Adipocyte (in vitro differentiated cells): ENCODE data around the gene GALK2.

Experiments used
- DNase-seq: peaks from one replicate; pipeline ENCODE4 v3.0.0-alpha.2; 2015; ENCODE audit warnings: low read depth
- H3K27me3 ChIP-seq: replicated peaks from 2 replicates; pipeline ENCODE4 v1.7.0; 2013; ENCODE audit warnings: mild to moderate bottlenecking, low read length, moderate library complexity; ENCODE audit not compliant: control insufficient read depth, insufficient read depth
- H3K36me3 ChIP-seq: 2 replicates; pipeline ENCODE4 v1.7.0; 2013; ENCODE audit warnings: low read length, mild to moderate bottlenecking, moderate library complexity; ENCODE audit not compliant: control insufficient read depth, insufficient read depth, severe bottlenecking
- H3K4me1 ChIP-seq: 2 replicates; pipeline ENCODE4 v1.7.0; 2013; ENCODE audit warnings: mild to moderate bottlenecking, low read length, moderate library complexity; ENCODE audit not compliant: control insufficient read depth, insufficient read depth
- H3K4me3 ChIP-seq: 2 replicates; pipeline ENCODE4 v1.7.0; 2013; ENCODE audit warnings: mild to moderate bottlenecking, low read length, moderate library complexity
- H3K9ac ChIP-seq: 2 replicates; pipeline ENCODE4 v1.7.0; 2013; ENCODE audit warnings: mild to moderate bottlenecking, low read length, moderate library complexity
- H3K9me3 ChIP-seq: 2 replicates; pipeline ENCODE4 v1.7.0; 2013; ENCODE audit warnings: mild to moderate bottlenecking, low read length, moderate library complexity; ENCODE audit not compliant: control insufficient read depth

Gene GALK2

GRCh38 chr15:49145651-49146609 lies 24.1 kb upstream of the GALK2 start:
- Histone ChIP-seq H3K36me3 (peaks cover 44% of the 10 kb centered on the region), H3K9ac (peak overlapping the region; percentile 42), H3K4me3 (peak overlapping the region; percentile 29), H3K4me1 (peaks cover 52% of the 10 kb centered on the region), H3K27me3 (no peaks in the 10 kb centered on the region), H3K9me3 (no peaks in the 10 kb centered on the region)
- DNase-seq, result peak; percentile 89

GRCh38 chr15:49148298-49148697 lies 21.7 kb upstream of the GALK2 start:
- Histone ChIP-seq H3K9ac (no peak overlapping the region), H3K9me3 (no peaks in the 10 kb centered on the region), H3K4me1 (peaks cover 63% of the 10 kb centered on the region), H3K4me3 (no peak overlapping the region), H3K36me3 (peaks cover 21% of the 10 kb centered on the region), H3K27me3 (no peaks in the 10 kb centered on the region)
- DNase-seq, result no peak

- Histone ChIP-seq H3K9me3 (no peaks in the 10 kb centered on the region), H3K36me3 (peaks cover 16% of the 10 kb centered on the region), H3K4me1 (peaks cover 67% of the 10 kb centered on the region)
Observed at GRCh38 chr15:49148727-49149126, 21.3 kb upstream of the GALK2 start.

GRCh38 chr15:49151831-49152230 lies 18.2 kb upstream of the GALK2 start:
- H3K9me3 ChIP-seq, result no peaks in the 10 kb centered on the region
- no peaks in the 10 kb centered on the region for H3K27me3 ChIP-seq
- DNase-seq, result no peak
- no peak overlapping the region for H3K9ac ChIP-seq
- no peak overlapping the region for H3K4me3 ChIP-seq
- H3K36me3 ChIP-seq, result peaks cover 6% of the 10 kb centered on the region
- peaks cover 52% of the 10 kb centered on the region for H3K4me1 ChIP-seq

More at GRCh38 chr15:49148727-49149126, 21.3 kb upstream of the GALK2 start:
- DNase-seq, result no peak
- Histone ChIP-seq H3K27me3 (no peaks in the 10 kb centered on the region), H3K9ac (no peak overlapping the region), H3K4me3 (no peak overlapping the region)

GRCh38 chr15:49152552-49153312 lies 17.3 kb upstream of the GALK2 start:
- DNase-seq, result no peak
- Histone ChIP-seq H3K27me3 (no peaks in the 10 kb centered on the region), H3K9ac (no peak overlapping the region), H3K4me3 (peak overlapping the region; percentile 100), H3K4me1 (peaks cover 52% of the 10 kb centered on the region), H3K36me3 (peaks cover 6% of the 10 kb centered on the region), H3K9me3 (no peaks in the 10 kb centered on the region)

- H3K9me3 ChIP-seq, result no peaks in the 10 kb centered on the region
- H3K27me3 ChIP-seq, result no peaks in the 10 kb centered on the region
- H3K4me1 ChIP-seq, result peaks cover 40% of the 10 kb centered on the region
- peak overlapping the region; percentile 100 for H3K4me3 ChIP-seq
- H3K36me3 ChIP-seq, result peaks cover 6% of the 10 kb centered on the region
- peak overlapping the region; percentile 97 for H3K9ac ChIP-seq
- peak; percentile 52 for DNase-seq
Observed at GRCh38 chr15:49154359-49154758, 15.7 kb upstream of the GALK2 start.

GRCh38 chr15:49154799-49155109 lies 15.3 kb upstream of the GALK2 start:
- Histone ChIP-seq H3K4me1 (peaks cover 38% of the 10 kb centered on the region), H3K27me3 (no peaks in the 10 kb centered on the region), H3K9me3 (no peaks in the 10 kb centered on the region), H3K4me3 (peak overlapping the region; percentile 100), H3K36me3 (peaks cover 6% of the 10 kb centered on the region), H3K9ac (peak overlapping the region; percentile 97)
- DNase-seq, result no peak

GRCh38 chr15:49155110-49155833 lies 14.8 kb upstream of the GALK2 start, which contains the start of gene COPS2:
Gene COPS2 (minus strand): TSS chr15:49155599. CDS start chr15:49155578, 21 bp downstream.
- H3K36me3 ChIP-seq, result peaks cover 6% of the 10 kb centered on the region
- peak within 1 kb of the TSS; percentile 97 for H3K9ac ChIP-seq
- H3K4me3 ChIP-seq, result peak within 1 kb of the TSS; percentile 100
- no peaks in the 10 kb centered on the region for H3K27me3 ChIP-seq
- H3K4me1 ChIP-seq, result peaks cover 38% of the 10 kb centered on the region
- no peaks in the 10 kb centered on the region for H3K9me3 ChIP-seq
- DNase-seq, result peak; percentile 100

GRCh38 chr15:49155834-49156627 lies 14.0 kb upstream of the GALK2 start:
- Histone ChIP-seq H3K4me1 (peaks cover 38% of the 10 kb centered on the region), H3K4me3 (peak overlapping the region; percentile 100), H3K9me3 (no peaks in the 10 kb centered on the region), H3K27me3 (no peaks in the 10 kb centered on the region), H3K9ac (peak overlapping the region; percentile 97), H3K36me3 (no peaks in the 10 kb centered on the region)
- DNase-seq, result peak; percentile 73

GRCh38 chr15:49163678-49164077 lies 6.4 kb upstream of the GALK2 start:
- Histone ChIP-seq H3K9me3 (no peaks in the 10 kb centered on the region), H3K36me3 (peaks cover 8% of the 10 kb centered on the region)

More at GRCh38 chr15:49163678-49164077, 6.4 kb upstream of the GALK2 start:
- no peak overlapping the region for H3K9ac ChIP-seq
- DNase-seq, result no peak
- no peak overlapping the region for H3K4me3 ChIP-seq
- H3K4me1 ChIP-seq, result no peaks in the 10 kb centered on the region
- no peaks in the 10 kb centered on the region for H3K27me3 ChIP-seq
